CD4-positive, CD25-positive, alpha-beta regulatory T cell (primary cell): Measurements from ENCODE around the gene CDHR1. TPM values are rescaled to one million over a fixed set of nuclear protein-coding genes. Genes with fewer than 3 reads are reported as not detected.
"Not testable (repeated sequence)": the region's sequence is repeated elsewhere in the genome, so short reads cannot be mapped to it uniquely, and the experiment has no call there.

Experiments used
- ATAC-seq, 2 donors: fragments of 150-1000 bp; cut with Tn5 transposase; one replicate each; pipeline ENCODE4 v1.10.0; 2021; ENCODE audit warnings: low read depth in 2 of 2, moderate number of reproducible peaks in 2 of 2, moderate library complexity in 1 of 2
- DNase-seq, 3 donors: peaks; one replicate each; pipeline versions ENCODE4 v3.0.0 to v3.0.0-alpha.2; 2012 to 2022; ENCODE audit warnings: mixed read lengths in 1 of 3
- H3K27ac ChIP-seq: one replicate; pipeline ENCODE4 v1.7.0; 2013; ENCODE audit warnings: mild to moderate bottlenecking, low read length; ENCODE audit not compliant: insufficient read depth, poor library complexity, severe bottlenecking
- H3K27me3 ChIP-seq: one replicate; pipeline ENCODE4 v1.7.0; 2013; ENCODE audit warnings: low read length; ENCODE audit not compliant: control insufficient read depth, insufficient read depth
- H3K36me3 ChIP-seq: one replicate; pipeline ENCODE4 v1.7.0; 2013; ENCODE audit warnings: mild to moderate bottlenecking, low read length, moderate library complexity; ENCODE audit not compliant: control insufficient read depth, insufficient read depth
- H3K4me1 ChIP-seq: 2 replicates; pipeline ENCODE4 v1.7.0; 2013; ENCODE audit warnings: mild to moderate bottlenecking, low read length; ENCODE audit not compliant: insufficient read depth, control insufficient read depth, poor library complexity, severe bottlenecking
- H3K4me3 ChIP-seq: one replicate; pipeline ENCODE4 v1.7.0; 2013; ENCODE audit warnings: low read depth, mild to moderate bottlenecking, low read length, moderate library complexity
- H3K9me3 ChIP-seq, 2 experiments: 1 replicate in 1 of 2; 2 replicates in 1 of 2; pipeline ENCODE4 v1.7.0; 2013; ENCODE audit warnings: low read length in 2 of 2, mild to moderate bottlenecking in 1 of 2, moderate library complexity in 1 of 2; ENCODE audit not compliant: control insufficient read depth in 2 of 2
- H3K27ac Mint-ChIP-seq, 3 donors: one replicate each; pipeline ENCODE4 v1.8.0; 2020 to 2022; ENCODE audit warnings: mild to moderate bottlenecking in 3 of 3, mixed read lengths in 3 of 3, moderate library complexity in 2 of 3
- H3K27me3 Mint-ChIP-seq: one replicate; pipeline ENCODE4 v1.8.0; 2022; ENCODE audit warnings: mild to moderate bottlenecking, mixed read lengths
- H3K36me3 Mint-ChIP-seq: one replicate; pipeline ENCODE4 v1.8.0; 2020; ENCODE audit warnings: mixed read lengths
- H3K4me1 Mint-ChIP-seq, 4 donors: one replicate each; pipeline ENCODE4 v1.8.0; 2020 to 2022; ENCODE audit warnings: mixed read lengths in 4 of 4, mild to moderate bottlenecking in 1 of 4
- H3K4me3 Mint-ChIP-seq, 4 donors: one replicate each; pipeline ENCODE4 v1.8.0; 2020 to 2022; ENCODE audit warnings: mild to moderate bottlenecking in 4 of 4, mixed read lengths in 4 of 4, moderate library complexity in 3 of 4
- H3K9me3 Mint-ChIP-seq, 7 donors: one replicate each; pipeline ENCODE4 v1.8.0; 2020 to 2022; ENCODE audit warnings: mixed read lengths in 7 of 7, mild to moderate bottlenecking in 3 of 7, moderate library complexity in 2 of 7
- polyA plus RNA-seq, 4 donors: library from polyadenylated mRNA; unstranded; fragments of 300-500 nt; fragmentation: Illumina TruSeq; gene quantifications; one replicate each; pipeline ENCODE4 v1.2.3, GENCODE V29; 2021
- total RNA-seq: library from RNA; stranded (reverse); gene quantifications from one replicate; pipeline ENCODE4 v1.2.3, GENCODE V29; 2022

CDHR1 gene
- total and polyA plus RNA-seq, 5 donors from 2014 or later = 0.25 to 0.28 TPM; not detected in 3

DNA sequence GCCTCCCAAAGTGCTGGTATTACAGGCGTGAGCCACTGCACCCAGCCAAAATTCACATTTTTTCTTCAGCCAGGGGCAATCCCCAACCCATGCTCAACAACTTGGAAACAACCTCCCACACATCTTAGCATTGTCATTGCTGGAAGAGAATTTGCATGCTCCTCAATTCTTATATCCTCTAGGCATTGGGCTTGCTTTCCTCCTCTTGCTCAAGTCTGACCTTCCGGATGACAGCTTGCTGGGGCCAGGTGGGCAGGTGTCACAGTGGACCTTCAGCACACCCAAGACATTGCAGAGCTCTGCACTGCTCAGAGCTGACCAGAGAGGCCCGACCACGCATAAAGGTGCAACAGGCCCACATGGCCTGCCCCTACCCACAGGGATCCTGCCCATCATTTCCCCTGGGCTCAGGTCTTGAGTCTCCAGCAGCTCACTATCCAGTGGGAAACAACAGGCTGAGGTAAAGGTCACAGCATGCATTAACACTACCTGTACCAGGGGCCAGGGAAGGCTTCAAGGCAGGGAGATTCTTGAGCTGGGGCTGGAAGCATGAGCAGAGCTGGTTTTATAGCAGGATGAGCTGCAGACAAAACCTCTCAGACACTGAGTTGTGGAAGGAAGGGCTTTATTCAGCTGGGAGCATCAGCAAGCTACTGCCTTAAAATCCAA, 27.6 kb upstream of the CDHR1 start:
- Mint-ChIP-seq H3K9me3 (peaks cover 0 to 4% (median 0%) of the 10 kb centered on the region in 7 donors), H3K27me3 (peaks cover 11% of the 10 kb centered on the region), H3K4me1 (no peaks in the 10 kb centered on the region), H3K27ac (no peak overlapping the region), H3K36me3 (no peaks in the 10 kb centered on the region), H3K4me3 (no peak overlapping the region)
- H3K27ac ChIP-seq = no peak overlapping the region
- DNase-seq (no peak), ATAC-seq (no peak)
- no peaks in the 10 kb centered on the region for H3K4me1 ChIP-seq
- no peak overlapping the region for H3K4me3 ChIP-seq
- no peaks in the 10 kb centered on the region for H3K36me3 ChIP-seq
- H3K27me3 ChIP-seq = peaks cover 2% of the 10 kb centered on the region
- no peaks in the 10 kb centered on the region for H3K9me3 ChIP-seq

DNA sequence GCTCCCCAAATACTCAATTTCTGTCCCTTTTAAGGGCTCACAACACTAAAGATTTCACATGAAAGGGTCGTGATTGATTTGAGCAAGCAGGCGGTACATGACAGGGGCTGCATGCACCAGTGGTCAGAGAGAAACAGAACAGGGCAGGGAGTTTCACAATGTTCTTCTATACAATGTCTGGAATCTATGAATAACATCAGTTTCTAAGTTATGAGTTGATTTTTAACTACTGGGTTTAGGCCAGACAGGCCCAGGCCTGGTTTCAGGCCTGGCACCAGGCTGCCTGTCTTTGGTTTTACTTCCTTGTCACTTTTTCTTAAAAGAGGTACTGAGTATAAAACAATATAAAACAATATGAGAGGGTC, 27.1 kb upstream of the CDHR1 start:
- H3K4me1 Mint-ChIP-seq, H3K4me3 ChIP-seq, ATAC-seq, H3K36me3 Mint-ChIP-seq, H3K4me3 Mint-ChIP-seq, H3K4me1 ChIP-seq, H3K27ac ChIP-seq, DNase-seq, H3K27me3 ChIP-seq, H3K27ac Mint-ChIP-seq, H3K9me3 Mint-ChIP-seq, H3K36me3 ChIP-seq, H3K9me3 ChIP-seq: not testable (repeated sequence)
- peaks cover 11% of the 10 kb centered on the region for H3K27me3 Mint-ChIP-seq

DNA sequence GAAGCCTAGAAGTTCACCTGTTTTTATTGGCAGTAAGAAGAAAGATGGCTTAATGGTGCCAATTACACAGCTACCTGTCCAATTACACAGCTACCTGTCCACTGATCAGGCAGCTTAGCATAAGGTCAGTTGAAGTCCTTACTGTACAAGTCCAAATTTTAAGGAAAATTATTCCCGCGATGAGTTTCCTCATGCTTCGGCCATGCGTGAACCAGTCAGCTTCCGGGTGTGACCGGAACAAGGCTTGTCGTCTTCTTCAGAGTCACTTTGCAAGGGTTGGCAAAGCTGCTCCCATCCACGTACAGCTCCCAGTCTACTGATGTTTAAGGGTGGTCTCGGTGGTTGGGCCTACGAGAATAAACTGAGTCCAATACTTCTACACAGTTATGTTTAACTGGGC, 26.0 kb upstream of the CDHR1 start:
- not testable (repeated sequence) for H3K27me3 ChIP-seq, H3K4me3 ChIP-seq, H3K27ac Mint-ChIP-seq, H3K36me3 ChIP-seq, H3K27me3 Mint-ChIP-seq, H3K9me3 ChIP-seq, ATAC-seq, H3K4me1 Mint-ChIP-seq, H3K4me1 ChIP-seq, H3K36me3 Mint-ChIP-seq, H3K9me3 Mint-ChIP-seq, DNase-seq, H3K4me3 Mint-ChIP-seq, H3K27ac ChIP-seq

DNA sequence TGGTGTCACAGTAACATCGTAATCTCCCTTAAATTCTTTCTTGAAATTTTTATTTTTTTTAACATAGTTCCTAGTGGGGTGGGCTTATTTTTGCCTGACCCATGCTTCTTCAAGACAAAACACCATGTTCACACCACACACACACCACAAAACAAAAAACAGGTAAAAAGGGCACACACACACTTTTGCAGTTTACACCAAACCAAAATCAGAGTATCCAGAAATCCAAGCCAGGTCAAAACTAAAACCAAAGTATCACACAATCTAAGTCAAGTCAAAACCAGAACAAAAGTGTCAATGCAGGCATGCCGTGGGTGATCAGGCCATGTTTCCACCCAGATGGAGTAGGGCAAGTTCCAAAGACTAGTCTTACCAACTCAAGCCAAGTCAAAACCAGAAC, 23.1 kb upstream of the CDHR1 start:
- not testable (repeated sequence) for H3K27ac Mint-ChIP-seq, H3K36me3 Mint-ChIP-seq, H3K4me3 Mint-ChIP-seq, H3K27me3 Mint-ChIP-seq, H3K27me3 ChIP-seq, H3K4me1 ChIP-seq, H3K36me3 ChIP-seq, H3K27ac ChIP-seq, H3K4me3 ChIP-seq, DNase-seq, H3K9me3 ChIP-seq, H3K9me3 Mint-ChIP-seq, ATAC-seq, H3K4me1 Mint-ChIP-seq

DNA sequence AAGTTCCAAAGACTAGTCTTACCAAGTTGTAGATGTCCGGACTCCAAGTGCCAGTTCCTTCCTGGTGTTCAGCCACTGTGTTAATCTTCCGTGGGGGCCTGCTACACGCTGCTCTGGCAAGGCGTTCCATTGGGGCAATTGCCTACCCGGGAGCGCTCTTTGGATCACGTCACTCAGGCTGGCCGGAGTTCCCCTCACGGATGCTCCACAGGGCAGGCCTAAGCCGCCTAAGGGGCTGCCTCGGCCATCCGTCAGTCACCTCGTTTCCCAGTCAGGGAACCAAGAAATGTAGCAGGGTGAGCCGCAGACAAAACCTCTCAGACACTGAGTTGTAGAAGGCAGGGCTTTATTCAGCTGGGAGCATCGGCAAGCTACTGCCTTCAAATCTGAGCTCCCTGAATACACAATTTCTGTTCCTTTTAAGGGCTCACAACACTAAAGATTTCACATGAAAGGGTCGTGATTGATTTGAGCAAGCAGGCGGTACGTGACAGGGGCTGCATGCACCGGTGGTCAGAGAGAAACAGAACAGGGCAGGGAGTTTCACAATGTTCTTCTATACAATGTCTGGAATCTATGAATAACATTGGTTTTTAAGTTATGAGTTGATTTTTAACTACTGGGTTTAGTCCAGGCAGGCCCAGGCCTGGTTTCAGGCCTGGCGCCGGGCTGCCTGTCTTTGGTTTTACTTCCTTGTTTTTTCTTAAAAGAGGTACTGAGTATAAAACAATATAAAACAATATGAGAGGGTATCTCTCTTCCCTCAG, 22.5 kb upstream of the CDHR1 start:
- not testable (repeated sequence) for H3K4me3 Mint-ChIP-seq, H3K9me3 Mint-ChIP-seq, H3K9me3 ChIP-seq, H3K27ac Mint-ChIP-seq, H3K36me3 ChIP-seq, H3K27ac ChIP-seq, H3K27me3 Mint-ChIP-seq, DNase-seq, ATAC-seq, H3K4me3 ChIP-seq, H3K4me1 ChIP-seq, H3K27me3 ChIP-seq, H3K36me3 Mint-ChIP-seq
- H3K4me1 Mint-ChIP-seq = peaks cover 0 to 12% (median 3%) of the 10 kb centered on the region in 4 donors

DNA sequence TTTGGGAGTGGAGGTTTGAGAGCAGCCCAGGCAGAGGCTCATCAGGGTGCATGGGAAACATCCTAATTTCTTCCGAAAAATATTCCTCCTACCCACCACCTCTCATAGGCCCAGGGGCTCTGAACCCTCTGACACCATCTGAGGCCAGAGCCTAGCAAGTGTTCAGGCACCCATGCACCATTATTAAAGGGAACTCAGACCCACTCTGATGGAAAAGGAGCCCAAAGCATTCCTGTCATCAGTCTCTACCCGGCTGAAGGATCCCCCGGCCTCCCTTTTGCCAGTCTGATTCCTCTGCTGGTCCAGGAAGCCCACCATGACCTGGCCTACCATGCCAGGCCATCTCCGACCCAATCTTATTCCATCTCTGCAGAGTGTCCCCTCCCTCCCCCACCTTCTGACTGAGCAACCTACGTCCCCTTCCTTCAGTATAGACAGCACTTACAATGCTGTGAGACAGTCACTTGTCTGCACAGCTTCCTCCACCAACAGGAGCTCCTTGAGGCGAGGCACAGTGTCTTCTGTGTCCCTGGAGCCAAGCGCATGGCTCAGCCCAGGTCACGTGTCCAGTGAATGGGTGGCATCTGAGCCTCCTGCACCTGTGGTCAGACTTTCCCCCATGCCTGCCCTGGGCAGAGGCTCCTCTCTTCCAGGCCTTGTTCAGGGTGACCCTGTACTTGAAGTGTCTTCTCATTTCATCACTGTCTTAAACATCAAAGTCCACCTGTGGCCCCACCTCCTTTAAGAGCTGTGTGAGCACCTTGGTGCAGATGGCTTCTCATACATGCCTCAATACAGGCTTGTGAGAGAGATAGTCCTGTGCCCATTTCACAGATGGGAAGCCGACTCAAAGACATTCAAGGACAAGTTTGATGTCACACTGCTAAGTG, 21.6 kb upstream of the CDHR1 start:
- H3K27ac ChIP-seq = no peak overlapping the region
- no peak overlapping the region for H3K27ac Mint-ChIP-seq
- no peaks in the 10 kb centered on the region for H3K36me3 ChIP-seq
- no peak for DNase-seq
- H3K9me3 ChIP-seq = no peaks in the 10 kb centered on the region
- H3K27me3 ChIP-seq = no peaks in the 10 kb centered on the region
- no peaks in the 10 kb centered on the region for H3K36me3 Mint-ChIP-seq
- H3K4me1 Mint-ChIP-seq = peaks cover 0 to 13% (median 4%) of the 10 kb centered on the region in 4 donors
- H3K27me3 Mint-ChIP-seq = no peaks in the 10 kb centered on the region
- peaks cover 0 to 2% (median 0%) of the 10 kb centered on the region in 7 donors for H3K9me3 Mint-ChIP-seq
- ATAC-seq = no peak
- no peak overlapping the region for H3K4me3 ChIP-seq
- H3K4me3 Mint-ChIP-seq = no peak overlapping the region
- H3K4me1 ChIP-seq = peaks cover 14% of the 10 kb centered on the region

DNA sequence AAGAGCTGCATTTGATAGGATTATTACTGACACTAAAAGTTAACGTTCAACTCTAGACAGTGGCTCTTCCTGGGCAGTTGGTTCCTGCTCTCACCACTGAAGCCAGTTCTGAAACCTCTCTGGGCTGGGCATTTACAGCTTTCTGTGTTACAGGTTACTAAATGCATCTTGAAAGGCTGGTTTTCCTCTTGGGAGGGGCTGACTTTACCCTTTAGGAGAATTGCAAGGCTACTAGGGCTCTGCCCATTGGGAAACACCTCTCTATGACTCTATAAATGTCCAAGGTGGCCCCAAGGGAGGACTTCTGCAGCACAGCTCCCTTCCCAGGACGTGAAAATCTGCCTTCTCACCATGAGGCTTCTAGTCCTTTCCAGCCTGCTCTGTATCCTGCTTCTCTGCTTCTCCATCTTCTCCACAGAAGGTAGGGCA, 20.8 kb upstream of the CDHR1 start, which contains the start of gene GPR15LG:
TSS of gene GPR15LG (plus strand) at position 301 of the 429 bp plus-strand sequence. CDS start at position 352, 51 bp downstream.
- ATAC-seq = no peak
- H3K4me1 Mint-ChIP-seq = peaks cover 0 to 13% (median 4%) of the 10 kb centered on the region in 4 donors
- Histone ChIP-seq H3K9me3 (no peaks in the 10 kb centered on the region), H3K36me3 (no peaks in the 10 kb centered on the region), H3K27ac (no peak within 1 kb of the TSS), H3K27me3 (no peaks in the 10 kb centered on the region), H3K4me3 (no peak within 1 kb of the TSS), H3K4me1 (peaks cover 18% of the 10 kb centered on the region)
- DNase-seq = no peak
- H3K9me3 Mint-ChIP-seq = peaks cover 0 to 2% (median 0%) of the 10 kb centered on the region in 7 donors
- no peak within 1 kb of the TSS for H3K4me3 Mint-ChIP-seq
- H3K27ac Mint-ChIP-seq = no peak within 1 kb of the TSS
- H3K36me3 Mint-ChIP-seq = no peaks in the 10 kb centered on the region
- H3K27me3 Mint-ChIP-seq = no peaks in the 10 kb centered on the region
